COLO668 (cell line): ENCODE measurements around the gene TSPAN8.
"Not testable (repeated sequence)": the region's sequence is repeated elsewhere in the genome, so short reads cannot be mapped to it uniquely, and the experiment has no call there.

Source experiments
- DNase-seq: peaks from one replicate; lab custom pipeline; 2025; ENCODE audit not compliant: unreplicated experiment; lab: John Stamatoyannopoulos, UW

The TSPAN8 gene

GRCh38 chr12:71129364-71129763 lies 28.4 kb downstream of the TSPAN8 start:
- no peak for DNase-seq

- DNase-seq: no peak
These were observed 29.5 kb downstream of the TSPAN8 start for GRCh38 chr12:71128191-71128788.

- no peak for DNase-seq
These were observed 31.9 kb downstream of the TSPAN8 start for GRCh38 chr12:71125949-71126348.

- no peak for DNase-seq
These were observed 32.3 kb downstream of the TSPAN8 start for GRCh38 chr12:71125515-71125914.

DNA sequence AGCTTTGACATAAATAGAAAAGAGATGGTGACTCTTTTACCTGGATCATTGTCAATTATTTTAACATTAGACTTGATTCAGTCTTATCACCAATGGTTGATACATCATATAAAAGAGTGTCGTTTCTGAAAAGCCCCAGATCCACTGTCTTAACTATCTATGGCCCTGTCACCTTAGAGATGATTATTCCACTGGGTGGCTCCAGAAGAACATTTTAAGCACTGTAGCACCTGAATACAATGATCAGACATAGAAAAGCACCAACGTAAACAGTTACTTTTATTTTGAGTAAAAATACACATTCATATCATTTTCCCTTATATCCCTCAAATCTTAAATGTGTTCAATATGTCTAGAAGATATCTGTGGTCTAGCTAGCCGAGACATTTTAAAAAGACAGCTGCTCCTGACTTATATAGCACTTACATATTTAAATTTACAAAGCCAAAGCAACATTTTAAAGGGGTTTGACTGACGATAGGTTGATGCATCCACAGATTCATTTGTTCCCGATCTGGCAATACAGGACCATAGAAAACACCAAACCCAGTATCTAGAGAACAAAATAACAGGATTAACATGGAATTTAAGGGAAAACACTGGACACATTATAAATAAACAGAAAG lies 32.9 kb downstream of the TSPAN8 start:
- no peak for DNase-seq

- DNase-seq: not testable (repeated sequence)
These were observed 44.7 kb downstream of the TSPAN8 start for GRCh38 chr12:71113148-71113547.

GRCh38 chr12:71109834-71110233 lies 48.0 kb downstream of the TSPAN8 start:
- DNase-seq: no peak

DNA sequence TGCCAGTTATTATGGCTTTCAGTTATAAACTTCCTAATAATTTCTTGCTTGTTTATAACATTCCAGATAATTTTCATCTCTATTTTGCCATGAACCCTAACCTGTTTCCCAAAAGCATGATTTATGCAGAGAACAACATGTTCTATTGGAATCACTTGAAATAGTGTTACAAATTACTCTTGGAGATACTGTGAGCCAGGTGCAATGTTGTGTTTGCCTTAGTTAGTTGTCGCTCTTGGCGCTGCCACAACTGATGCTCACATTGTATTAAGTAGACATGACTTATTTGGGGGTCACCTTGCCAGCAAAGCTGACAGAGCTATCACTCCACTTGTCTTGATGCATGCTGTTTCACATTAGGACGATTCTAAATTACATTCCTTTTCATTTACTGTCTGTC lies 49.4 kb downstream of the TSPAN8 start:
- DNase-seq: no peak

GRCh38 chr12:71107936-71108335 lies 49.9 kb downstream of the TSPAN8 start:
- no peak for DNase-seq

- no peak for DNase-seq
These were observed 51.8 kb downstream of the TSPAN8 start for GRCh38 chr12:71105956-71106355.

DNA sequence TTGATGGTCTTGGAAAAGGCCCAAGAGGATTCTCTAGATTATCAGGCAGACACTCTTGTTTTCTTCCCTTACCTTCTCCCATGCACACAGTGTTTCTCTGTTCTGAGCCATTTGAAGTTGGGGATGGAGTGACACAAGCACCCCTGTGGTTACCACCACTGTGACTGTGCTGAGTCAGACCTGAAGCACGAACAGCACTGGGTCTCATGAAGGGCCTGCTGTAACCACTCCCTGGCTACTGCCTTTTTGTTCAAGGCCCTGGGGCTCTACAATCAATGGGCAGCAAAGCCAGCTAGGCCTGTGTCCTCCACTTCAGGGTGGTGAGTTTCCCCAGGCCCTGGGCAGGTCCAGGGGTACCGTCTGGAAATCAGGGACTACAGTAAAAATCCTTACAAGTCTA lies 65.5 kb downstream of the TSPAN8 start:
- DNase-seq: no peak

- no peak for DNase-seq
These were observed 66.8 kb downstream of the TSPAN8 start for GRCh38 chr12:71090971-71091370.

GRCh38 chr12:71085575-71085974 lies 72.2 kb downstream of the TSPAN8 start:
- DNase-seq: no peak

DNA sequence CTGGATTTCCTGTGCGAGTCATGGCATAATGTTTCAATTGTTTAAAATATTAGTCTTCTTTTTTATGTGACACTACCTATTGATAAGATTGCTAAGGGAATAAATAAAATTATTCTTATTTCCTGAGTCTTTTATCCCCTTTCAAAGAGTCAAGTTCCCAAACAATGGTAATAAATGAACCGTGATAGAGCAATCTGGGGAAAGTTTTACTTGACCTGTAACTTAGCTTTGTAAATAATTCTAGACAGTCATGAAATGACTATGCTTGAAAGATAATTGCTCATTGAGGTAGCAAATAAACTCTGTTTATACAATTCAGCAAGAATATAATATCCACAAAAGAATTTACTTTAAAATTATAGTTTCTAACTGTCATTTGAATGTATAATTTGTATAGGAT lies 82.1 kb downstream of the TSPAN8 start:
- no peak for DNase-seq
